ENCODE measurements around the gene GLB1L2. TPM values are rescaled to one million over a fixed set of nuclear protein-coding genes. Genes with fewer than 3 reads are reported as not detected.

The GLB1L2 gene
- total RNA-seq, 1 donor from 2014 or later, result 1.7 TPM

DNA sequence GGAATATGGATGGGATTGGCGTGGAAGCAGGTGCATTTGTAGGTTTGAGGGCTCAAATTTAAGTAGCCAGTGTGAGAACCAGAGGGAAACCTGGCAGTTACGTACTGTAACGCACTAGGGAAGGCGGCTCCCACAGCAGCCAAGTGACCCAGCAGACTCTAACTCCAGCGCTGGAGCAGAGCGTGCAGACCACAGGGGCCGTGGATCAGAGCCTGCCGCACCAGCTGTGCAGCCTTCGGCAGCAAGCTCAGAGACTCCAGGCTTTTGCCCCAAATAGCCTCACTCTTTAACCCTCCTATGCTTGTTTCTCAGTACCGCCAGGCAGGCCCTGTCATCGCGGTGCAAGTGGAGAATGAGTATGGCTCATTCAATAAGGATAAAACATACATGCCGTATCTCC lies 43.3 kb upstream of the GLB1L2 start:
- H3K27ac ChIP-seq, result no peak overlapping the region
- DNase-seq (ENCODE audit: low spot score in 2 of 2), result peak in 1 of 2 donors; percentile 22
- TF ChIP-seq, protein P1, sequence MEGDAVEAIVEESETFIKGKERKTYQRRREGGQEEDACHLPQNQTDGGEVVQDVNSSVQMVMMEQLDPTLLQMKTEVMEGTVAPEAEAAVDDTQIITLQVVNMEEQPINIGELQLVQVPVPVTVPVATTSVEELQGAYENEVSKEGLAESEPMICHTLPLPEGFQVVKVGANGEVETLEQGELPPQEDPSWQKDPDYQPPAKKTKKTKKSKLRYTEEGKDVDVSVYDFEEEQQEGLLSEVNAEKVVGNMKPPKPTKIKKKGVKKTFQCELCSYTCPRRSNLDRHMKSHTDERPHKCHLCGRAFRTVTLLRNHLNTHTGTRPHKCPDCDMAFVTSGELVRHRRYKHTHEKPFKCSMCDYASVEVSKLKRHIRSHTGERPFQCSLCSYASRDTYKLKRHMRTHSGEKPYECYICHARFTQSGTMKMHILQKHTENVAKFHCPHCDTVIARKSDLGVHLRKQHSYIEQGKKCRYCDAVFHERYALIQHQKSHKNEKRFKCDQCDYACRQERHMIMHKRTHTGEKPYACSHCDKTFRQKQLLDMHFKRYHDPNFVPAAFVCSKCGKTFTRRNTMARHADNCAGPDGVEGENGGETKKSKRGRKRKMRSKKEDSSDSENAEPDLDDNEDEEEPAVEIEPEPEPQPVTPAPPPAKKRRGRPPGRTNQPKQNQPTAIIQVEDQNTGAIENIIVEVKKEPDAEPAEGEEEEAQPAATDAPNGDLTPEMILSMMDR (IDR thresholded peaks at IDR 0.05), result no peak
- no peak overlapping the region for H3K4me3 ChIP-seq
- H3K27me3 ChIP-seq, result no peaks in the 10 kb centered on the region
- H3K4me1 ChIP-seq, result no peaks in the 10 kb centered on the region
- no peaks in the 10 kb centered on the region for H3K36me3 ChIP-seq
- intact Hi-C loops (cut with DNase I), result no loop called here
- no peaks in the 10 kb centered on the region for H3K9me3 ChIP-seq

DNA sequence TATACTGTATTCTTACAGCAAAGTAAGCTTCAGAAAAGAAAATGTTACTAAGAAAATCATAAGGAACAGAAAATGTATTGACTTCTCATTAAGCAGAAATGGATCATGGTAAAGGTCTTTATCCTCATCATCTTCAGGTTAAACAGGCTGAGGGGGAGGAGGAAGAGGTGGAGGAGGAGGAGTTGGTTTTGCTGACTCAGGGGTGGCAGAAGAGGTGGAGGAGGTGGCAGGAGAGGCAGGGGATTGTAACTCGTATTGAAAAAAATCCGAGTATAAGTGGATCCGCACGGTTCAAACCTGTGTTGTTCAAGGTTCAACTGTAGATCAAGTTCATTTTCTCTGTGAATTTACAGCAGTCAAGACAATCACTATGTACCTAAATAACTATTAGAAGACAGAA lies 42.6 kb upstream of the GLB1L2 start:
- TF ChIP-seq, protein P1 (IDR thresholded peaks at IDR 0.05), result no peak
- no peaks in the 10 kb centered on the region for H3K36me3 ChIP-seq
- no peaks in the 10 kb centered on the region for H3K27me3 ChIP-seq
- intact Hi-C loops (cut with DNase I), result no loop called here
- no peak overlapping the region for H3K4me3 ChIP-seq
- no peaks in the 10 kb centered on the region for H3K4me1 ChIP-seq
- no peaks in the 10 kb centered on the region for H3K9me3 ChIP-seq
- no peak overlapping the region for H3K27ac ChIP-seq
- DNase-seq (ENCODE audit: low spot score in 2 of 2), result no peak

DNA sequence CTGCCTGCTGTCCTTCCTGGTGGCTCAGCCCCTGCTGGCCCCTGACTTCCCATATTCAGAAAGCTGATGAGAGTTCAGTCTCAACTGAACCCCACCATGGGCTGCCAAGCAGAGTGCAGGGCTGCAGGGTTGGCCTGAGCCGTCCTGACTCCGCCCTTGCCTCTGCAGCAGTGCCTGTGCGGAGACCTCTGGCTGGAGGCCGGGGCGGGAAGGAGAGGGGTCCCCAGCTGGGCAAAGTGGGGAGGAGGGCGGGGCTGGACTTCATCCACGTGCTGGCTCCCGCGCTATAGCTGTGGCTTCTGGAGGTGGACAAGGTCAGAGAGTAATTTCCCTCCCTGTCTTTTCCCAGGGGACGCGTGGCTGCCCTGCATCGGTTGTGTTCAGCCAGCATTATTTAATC lies 42.0 kb upstream of the GLB1L2 start:
- TF ChIP-seq, protein P1 (IDR thresholded peaks at IDR 0.05), result no peak
- H3K36me3 ChIP-seq, result no peaks in the 10 kb centered on the region
- H3K4me3 ChIP-seq, result no peak overlapping the region
- DNase-seq (ENCODE audit: low spot score in 2 of 2), result peak in 1 of 2 donors; percentile 34
- intact Hi-C loops (cut with DNase I), result no loop called here
- no peaks in the 10 kb centered on the region for H3K27me3 ChIP-seq
- no peaks in the 10 kb centered on the region for H3K4me1 ChIP-seq
- no peaks in the 10 kb centered on the region for H3K9me3 ChIP-seq
- H3K27ac ChIP-seq, result no peak overlapping the region

DNA sequence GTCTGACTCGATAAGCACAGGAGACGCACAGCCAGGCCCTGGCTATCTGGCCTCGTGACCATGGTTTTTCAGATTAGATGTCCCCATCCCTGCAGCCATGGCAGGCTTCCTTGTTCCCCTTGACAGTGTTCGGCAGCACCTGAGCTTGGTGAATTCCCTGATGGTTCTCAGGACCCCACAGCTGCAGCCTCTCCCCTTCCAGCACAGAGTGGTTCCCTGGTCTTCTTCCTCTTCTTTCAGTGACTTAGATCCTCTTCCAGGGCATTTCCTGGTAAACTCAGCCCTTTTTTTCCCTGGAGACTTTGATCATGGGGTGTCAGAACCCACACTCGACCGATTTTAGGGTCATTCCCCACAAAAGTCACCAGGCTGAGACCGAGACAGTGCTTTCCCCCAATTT lies 41.1 kb upstream of the GLB1L2 start:
- peak in 1 of 2 donors; percentile 34 for DNase-seq (ENCODE audit: low spot score in 2 of 2)
- Histone ChIP-seq H3K27me3 (no peaks in the 10 kb centered on the region), H3K9me3 (no peaks in the 10 kb centered on the region), H3K4me3 (no peak overlapping the region), H3K27ac (no peak overlapping the region), H3K4me1 (no peaks in the 10 kb centered on the region), H3K36me3 (no peaks in the 10 kb centered on the region)
- TF ChIP-seq, protein P1 (IDR thresholded peaks at IDR 0.05), result no peak
- intact Hi-C loops (cut with DNase I), result no loop called here

DNA sequence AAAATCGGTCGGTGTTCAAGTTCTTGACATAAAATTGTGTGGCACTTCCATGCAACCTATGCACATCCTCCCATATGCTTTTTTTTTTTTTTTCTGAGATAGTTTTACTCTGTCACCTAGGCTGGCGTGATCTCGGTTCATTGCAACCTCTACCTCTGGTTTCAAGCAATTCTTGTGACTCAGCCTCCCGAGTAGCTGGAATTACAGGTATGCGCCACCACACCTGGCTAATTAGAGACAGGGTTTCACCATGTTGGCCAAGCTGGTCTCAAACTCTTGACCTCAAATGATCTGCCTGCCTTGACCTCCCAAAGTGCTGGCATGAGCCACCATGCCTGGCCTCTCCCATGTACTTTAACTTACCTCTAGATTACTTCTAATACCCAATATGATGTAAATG lies 40.6 kb upstream of the GLB1L2 start:
- TF ChIP-seq, protein P1 (IDR thresholded peaks at IDR 0.05), result no peak
- Histone ChIP-seq H3K36me3 (no peaks in the 10 kb centered on the region), H3K4me3 (no peak overlapping the region), H3K9me3 (no peaks in the 10 kb centered on the region), H3K27ac (no peak overlapping the region), H3K4me1 (no peaks in the 10 kb centered on the region), H3K27me3 (no peaks in the 10 kb centered on the region)
- intact Hi-C loops (cut with DNase I), result no loop called here
- peak in 1 of 2 donors; percentile 24 for DNase-seq (ENCODE audit: low spot score in 2 of 2)

DNA sequence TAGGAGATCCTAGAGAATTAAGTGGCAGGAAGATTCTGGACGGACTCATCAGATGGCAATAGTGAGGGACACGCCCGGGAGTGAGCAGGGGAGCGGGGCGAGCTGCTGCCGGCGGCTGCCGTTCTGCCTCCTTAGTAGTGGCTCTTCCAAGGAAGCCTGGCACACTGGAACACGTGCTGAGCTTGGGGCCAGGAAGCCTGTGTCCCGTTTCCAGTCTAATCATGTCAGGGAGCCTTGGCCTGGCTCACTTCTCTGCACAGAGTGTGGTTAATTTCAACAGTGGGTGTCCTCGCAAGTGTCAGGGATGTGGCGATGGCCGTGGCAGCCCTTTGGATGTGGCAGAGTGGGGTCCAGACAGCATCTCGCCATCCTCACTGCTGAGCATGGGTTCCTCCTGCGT lies 39.1 kb upstream of the GLB1L2 start:
- H3K36me3 ChIP-seq, result no peaks in the 10 kb centered on the region
- H3K9me3 ChIP-seq, result no peaks in the 10 kb centered on the region
- H3K27me3 ChIP-seq, result no peaks in the 10 kb centered on the region
- peak in 1 of 2 donors; percentile 38 for DNase-seq (ENCODE audit: low spot score in 2 of 2)
- no peak overlapping the region for H3K4me3 ChIP-seq
- intact Hi-C loops (cut with DNase I), result no loop called here
- no peak overlapping the region for H3K27ac ChIP-seq
- TF ChIP-seq, protein P1 (IDR thresholded peaks at IDR 0.05), result no peak
- no peaks in the 10 kb centered on the region for H3K4me1 ChIP-seq

Data from ascending aorta (tissue), 2 donors.